BE2C (cell line): ENCODE results near the gene PARP1.

Experiments
- DNase-seq: peaks from one replicate; pipeline ENCODE4 v3.0.0-alpha.2; 2020
- H3K27me3 ChIP-seq: fragments of 250-450 bp; sonication (Bioruptor Pico); 2 replicates; pipeline ENCODE4 v1.5.1; 2020; ENCODE audit warnings: mild to moderate bottlenecking
- H3K36me3 ChIP-seq: fragments of 250-450 bp; sonication (Bioruptor Pico); 2 replicates; pipeline ENCODE4 v1.5.1; 2020; ENCODE audit warnings: mild to moderate bottlenecking
- H3K4me1 ChIP-seq: fragments of 250-450 bp; sonication (Bioruptor Pico); 2 replicates; pipeline ENCODE4 v1.5.1; 2020
- H3K4me3 ChIP-seq: 2 replicates; pipeline ENCODE4 v1.5.1; 2011; ENCODE audit warnings: low read depth, low read length
- H3K9me3 ChIP-seq: fragments of 250-450 bp; sonication (Bioruptor Pico); 2 replicates; pipeline ENCODE4 v1.5.1; 2020
- TF ChIP-seq, protein P1 (sequence below): IDR thresholded peaks from 2 replicates; pipeline ENCODE4 v1.5.1; 2012; ENCODE audit warnings: mild to moderate bottlenecking, low read depth, low read length

Gene PARP1

DNA sequence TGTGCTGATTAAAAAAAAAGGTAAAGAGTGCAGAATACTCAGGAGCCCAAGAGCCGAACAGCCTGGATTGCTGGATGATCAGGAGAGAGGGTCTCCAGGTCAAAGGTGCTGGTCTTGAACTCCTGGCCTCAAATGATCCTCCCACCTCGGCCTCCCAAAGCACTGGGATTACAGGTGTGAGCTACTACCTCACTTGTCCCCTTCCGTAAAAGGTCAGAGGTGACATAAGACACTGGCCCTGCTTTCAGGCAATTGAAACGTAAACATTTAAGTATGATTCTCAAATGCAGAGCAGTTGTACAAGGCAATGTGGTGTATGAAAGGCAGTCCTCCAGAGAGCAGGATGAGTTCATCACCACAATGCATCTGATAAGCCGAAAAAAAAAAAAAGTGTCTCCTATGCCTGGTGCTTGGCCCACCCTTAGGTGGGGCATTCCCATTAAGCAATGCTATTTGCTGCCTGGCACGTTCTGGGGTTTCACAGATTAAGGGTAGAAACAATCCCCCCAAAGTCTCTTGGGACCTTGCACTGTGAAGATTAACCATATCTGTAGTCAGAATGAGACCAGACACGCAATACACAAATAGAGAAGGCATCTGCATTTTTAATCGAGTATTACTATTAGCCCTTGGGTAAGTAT is 47.7 kb downstream of the PARP1 start:
- H3K27me3 ChIP-seq = no peaks in the 10 kb centered on the region
- H3K4me3 ChIP-seq = no peak overlapping the region
- TF ChIP-seq, protein P1, sequence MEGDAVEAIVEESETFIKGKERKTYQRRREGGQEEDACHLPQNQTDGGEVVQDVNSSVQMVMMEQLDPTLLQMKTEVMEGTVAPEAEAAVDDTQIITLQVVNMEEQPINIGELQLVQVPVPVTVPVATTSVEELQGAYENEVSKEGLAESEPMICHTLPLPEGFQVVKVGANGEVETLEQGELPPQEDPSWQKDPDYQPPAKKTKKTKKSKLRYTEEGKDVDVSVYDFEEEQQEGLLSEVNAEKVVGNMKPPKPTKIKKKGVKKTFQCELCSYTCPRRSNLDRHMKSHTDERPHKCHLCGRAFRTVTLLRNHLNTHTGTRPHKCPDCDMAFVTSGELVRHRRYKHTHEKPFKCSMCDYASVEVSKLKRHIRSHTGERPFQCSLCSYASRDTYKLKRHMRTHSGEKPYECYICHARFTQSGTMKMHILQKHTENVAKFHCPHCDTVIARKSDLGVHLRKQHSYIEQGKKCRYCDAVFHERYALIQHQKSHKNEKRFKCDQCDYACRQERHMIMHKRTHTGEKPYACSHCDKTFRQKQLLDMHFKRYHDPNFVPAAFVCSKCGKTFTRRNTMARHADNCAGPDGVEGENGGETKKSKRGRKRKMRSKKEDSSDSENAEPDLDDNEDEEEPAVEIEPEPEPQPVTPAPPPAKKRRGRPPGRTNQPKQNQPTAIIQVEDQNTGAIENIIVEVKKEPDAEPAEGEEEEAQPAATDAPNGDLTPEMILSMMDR = no peak
- DNase-seq = no peak
- H3K36me3 ChIP-seq = peaks cover 72% of the 10 kb centered on the region
- H3K4me1 ChIP-seq = peaks cover 18% of the 10 kb centered on the region
- no peaks in the 10 kb centered on the region for H3K9me3 ChIP-seq

DNA sequence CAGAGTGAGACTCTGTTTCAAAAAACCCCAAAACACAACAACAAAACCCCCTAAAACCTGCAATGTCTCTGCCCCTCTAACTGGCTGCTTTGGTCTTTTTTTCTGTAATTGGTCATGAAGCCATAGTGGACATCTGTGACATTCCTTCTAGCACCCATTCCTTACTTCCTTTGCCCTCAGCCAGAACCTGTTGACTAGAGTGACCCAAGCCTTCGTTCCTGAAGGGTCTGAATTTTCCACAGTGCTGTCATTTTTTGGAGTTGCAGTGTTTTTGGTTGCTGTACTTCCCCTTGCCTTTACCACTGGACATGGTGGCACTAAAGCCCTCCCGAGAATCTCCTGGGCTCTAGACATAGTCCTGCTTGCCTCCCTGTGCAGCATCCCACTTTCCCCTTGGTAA is 50.5 kb downstream of the PARP1 start:
- H3K4me3 ChIP-seq = no peak overlapping the region
- no peaks in the 10 kb centered on the region for H3K9me3 ChIP-seq
- DNase-seq = no peak
- TF ChIP-seq, protein P1 = no peak
- no peaks in the 10 kb centered on the region for H3K27me3 ChIP-seq
- peaks cover 4% of the 10 kb centered on the region for H3K4me1 ChIP-seq
- H3K36me3 ChIP-seq = peaks cover 45% of the 10 kb centered on the region

DNA sequence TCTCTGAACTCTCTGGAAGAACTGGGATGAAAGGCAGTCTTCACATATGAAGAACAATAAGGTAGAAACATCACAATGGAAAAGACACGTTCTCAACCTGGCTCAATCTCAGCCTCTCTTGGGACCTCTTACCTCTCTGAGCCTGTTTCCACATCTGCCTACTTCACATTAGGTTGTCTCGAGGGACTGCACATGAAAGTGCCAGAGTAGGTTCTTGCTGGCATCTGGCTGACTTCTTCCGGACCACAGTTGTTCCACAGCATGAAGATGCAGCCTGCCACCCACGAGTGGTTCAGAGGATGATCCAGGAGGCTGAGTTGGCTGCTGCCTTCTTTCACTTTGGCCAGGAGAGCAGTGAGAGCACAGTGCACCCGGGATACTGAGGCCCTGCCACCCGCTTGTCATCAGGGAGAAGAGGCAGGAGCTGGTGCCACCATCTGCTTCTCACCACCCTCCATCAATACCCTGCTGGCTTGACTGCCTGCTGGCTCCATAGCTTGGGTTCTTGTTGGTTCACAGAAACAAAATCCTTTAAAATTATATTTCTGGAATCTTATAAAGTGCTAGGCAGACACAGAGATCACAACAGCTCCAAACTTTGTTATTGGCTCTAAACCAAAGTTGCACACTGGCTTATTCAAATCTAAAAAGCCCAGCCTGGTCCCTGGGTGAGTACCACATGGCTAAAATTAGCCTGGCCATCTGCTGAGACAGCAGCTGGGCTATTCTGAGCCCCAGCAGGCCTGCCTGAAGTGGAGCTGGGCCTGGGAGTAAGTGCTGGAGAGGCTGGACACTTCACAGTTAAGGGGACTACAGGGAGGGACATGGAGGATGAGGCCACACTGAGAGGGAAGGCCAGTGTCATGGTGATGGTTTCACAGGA is 52.0 kb downstream of the PARP1 start:
- Histone ChIP-seq H3K27me3 (no peaks in the 10 kb centered on the region), H3K36me3 (peaks cover 30% of the 10 kb centered on the region), H3K9me3 (no peaks in the 10 kb centered on the region), H3K4me3 (no peak overlapping the region), H3K4me1 (peaks cover 4% of the 10 kb centered on the region)
- TF ChIP-seq, protein P1 = no peak
- DNase-seq = peak; percentile 64

DNA sequence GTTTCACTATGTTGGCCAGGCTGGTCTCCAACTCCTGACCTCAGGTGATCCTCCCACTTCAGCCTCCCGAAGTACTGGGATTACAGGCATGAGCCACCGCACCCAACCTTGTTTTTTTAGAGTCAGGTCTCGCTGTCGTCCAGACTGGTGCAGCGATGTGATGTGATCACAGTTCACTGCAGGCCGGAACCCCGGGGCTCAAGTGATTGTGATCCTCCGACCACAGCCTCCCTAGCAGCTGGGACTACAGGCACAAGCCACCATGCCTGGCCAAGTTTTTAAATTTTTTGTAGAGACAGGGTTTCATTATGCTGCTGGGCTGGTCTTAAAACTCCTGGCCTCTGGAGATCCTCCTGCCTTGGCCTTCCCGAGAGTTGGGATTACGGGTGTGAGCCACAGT is 52.9 kb downstream of the PARP1 start:
- no peaks in the 10 kb centered on the region for H3K9me3 ChIP-seq
- no peak for DNase-seq
- H3K4me3 ChIP-seq = no peak overlapping the region
- TF ChIP-seq, protein P1 = no peak
- H3K4me1 ChIP-seq = peaks cover 9% of the 10 kb centered on the region
- H3K36me3 ChIP-seq = peaks cover 23% of the 10 kb centered on the region
- no peaks in the 10 kb centered on the region for H3K27me3 ChIP-seq

DNA sequence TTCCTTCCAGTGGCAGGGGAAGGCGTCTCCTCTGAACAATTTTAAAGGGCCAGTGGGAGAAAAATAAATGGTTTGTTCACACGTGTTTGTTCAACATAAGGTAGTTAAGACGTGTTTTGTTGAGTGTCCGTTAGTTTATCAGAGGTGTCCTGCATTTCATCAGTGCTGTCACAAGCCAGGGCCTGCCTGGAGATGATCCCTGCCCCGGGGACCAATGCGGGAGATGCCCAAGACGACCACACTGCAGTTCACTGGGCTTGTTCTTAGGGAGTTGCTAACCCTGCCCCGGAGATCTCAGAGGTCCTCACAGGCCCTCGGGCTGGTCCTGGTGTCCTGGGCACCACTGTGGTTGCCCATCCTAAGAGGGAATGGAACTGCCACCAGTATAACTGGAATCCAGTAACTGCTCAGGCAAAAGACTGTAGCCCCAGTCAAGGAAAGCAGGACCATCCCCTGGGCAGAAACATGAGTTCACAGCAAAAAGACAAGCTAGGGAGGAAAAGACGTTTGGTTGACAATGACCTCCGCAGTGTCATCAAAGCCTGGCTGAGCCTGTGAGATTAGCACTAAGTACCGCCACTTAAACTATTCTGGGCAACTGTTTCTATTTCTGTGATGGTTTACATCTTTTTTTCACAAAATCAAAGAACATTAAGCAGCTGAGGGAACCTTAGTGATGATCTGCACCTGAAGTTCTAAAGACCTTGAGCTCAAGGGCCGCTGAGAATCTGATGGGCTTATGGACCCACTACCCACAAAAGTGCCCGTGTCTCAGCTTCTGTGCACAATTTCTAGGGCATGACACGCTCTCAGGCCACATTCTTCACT is 54.0 kb downstream of the PARP1 start:
- H3K4me1 ChIP-seq = peaks cover 10% of the 10 kb centered on the region
- TF ChIP-seq, protein P1 = no peak
- no peaks in the 10 kb centered on the region for H3K9me3 ChIP-seq
- no peaks in the 10 kb centered on the region for H3K27me3 ChIP-seq
- H3K4me3 ChIP-seq = no peak overlapping the region
- H3K36me3 ChIP-seq = peaks cover 16% of the 10 kb centered on the region
- DNase-seq = no peak
